ENCODE results near the gene TINAGL1. TPM values are rescaled to one million over a fixed set of nuclear protein-coding genes. Genes with fewer than 3 reads are reported as not detected.

Gene TINAGL1
- total RNA-seq, 4 donors from 2014 or later: 139 to 354 (median 244) TPM

DNA sequence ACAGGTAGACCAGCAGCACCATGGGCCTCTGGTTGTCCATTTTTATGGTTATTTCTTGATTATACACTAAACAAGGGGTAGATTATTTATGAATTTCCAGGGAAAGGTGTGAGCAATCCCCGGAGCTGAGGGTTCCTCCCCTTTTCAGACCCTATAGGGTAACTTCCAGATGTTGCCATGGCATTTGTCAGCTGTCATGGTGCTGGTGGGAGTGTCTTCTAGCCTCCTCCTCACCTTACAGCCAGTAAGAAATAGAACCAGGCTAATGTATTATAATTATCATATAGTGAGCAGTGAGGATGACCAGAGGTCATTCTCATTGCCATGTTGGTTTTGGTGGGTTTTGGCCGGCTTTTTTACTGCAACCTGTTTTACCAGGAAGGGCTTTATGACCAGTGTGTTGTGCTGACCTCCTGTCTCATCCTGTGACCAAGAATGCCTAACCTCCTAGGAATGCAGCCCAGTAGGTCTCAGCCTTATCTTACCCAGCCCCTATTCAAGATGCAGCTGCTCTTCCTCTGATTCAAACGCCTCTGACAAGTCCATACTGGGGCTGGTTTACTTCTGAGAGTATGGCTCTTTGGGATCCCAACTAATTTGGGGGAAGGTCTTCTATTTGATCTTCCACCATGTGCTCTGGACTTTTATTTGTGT lies 13.5 kb upstream of the TINAGL1 start:
- peak; percentile 55 for DNase-seq (ENCODE audit: extremely low spot score)
- Histone ChIP-seq H3K36me3 (no peaks in the 10 kb centered on the region), H3K4me1 (peaks cover 6 to 12% (median 11%) of the 10 kb centered on the region in 4 donors), H3K27ac (replicated peaks in 1 of 4) (no peak overlapping the region), H3K9me3 (peaks cover 0 to 7% (median 0%) of the 10 kb centered on the region in 4 donors), H3K27me3 (peaks cover 0 to 29% (median 0%) of the 10 kb centered on the region in 4 donors), H3K4me3 (no peak overlapping the region)
- whole genome bisulfite sequencing: 36% methylated on average over 3 of the region's 3 CpGs
- intact Hi-C loops (cut with DNase I): loop anchor here (1.0 to 10.0 kb wide), 3 partner anchors 31 to 224 kb away; partner anchors contain the start of gene COL16A1
- TF ChIP-seq POLR2A (IDR thresholded peaks at IDR 0.05; ENCODE audit: low read depth) (no peak), EP300 (IDR thresholded peaks at IDR 0.05) (no peak), POLR2AphosphoS5 (IDR thresholded peaks at IDR 0.05) (no peak)
- TF ChIP-seq, protein P1, sequence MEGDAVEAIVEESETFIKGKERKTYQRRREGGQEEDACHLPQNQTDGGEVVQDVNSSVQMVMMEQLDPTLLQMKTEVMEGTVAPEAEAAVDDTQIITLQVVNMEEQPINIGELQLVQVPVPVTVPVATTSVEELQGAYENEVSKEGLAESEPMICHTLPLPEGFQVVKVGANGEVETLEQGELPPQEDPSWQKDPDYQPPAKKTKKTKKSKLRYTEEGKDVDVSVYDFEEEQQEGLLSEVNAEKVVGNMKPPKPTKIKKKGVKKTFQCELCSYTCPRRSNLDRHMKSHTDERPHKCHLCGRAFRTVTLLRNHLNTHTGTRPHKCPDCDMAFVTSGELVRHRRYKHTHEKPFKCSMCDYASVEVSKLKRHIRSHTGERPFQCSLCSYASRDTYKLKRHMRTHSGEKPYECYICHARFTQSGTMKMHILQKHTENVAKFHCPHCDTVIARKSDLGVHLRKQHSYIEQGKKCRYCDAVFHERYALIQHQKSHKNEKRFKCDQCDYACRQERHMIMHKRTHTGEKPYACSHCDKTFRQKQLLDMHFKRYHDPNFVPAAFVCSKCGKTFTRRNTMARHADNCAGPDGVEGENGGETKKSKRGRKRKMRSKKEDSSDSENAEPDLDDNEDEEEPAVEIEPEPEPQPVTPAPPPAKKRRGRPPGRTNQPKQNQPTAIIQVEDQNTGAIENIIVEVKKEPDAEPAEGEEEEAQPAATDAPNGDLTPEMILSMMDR (IDR thresholded peaks at IDR 0.05): no peak

DNA sequence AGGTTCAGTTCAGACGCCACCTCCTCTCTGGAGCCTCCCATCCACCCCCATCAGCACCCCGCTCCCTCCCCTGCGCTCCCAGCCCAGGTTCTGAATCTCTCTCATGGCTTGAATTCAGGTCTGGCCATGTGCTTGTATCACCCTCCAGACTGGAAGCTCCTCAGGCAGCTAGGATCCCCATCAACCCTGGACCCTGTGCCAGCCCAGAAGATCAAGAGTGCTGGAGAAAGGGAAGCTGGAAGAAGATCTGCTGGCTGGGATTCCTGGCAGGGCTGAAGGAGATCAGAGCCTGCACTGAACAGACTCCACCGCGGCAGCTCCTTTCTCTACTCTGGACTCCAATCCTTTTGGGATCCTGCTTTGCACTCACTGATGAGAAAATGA lies 11.7 kb upstream of the TINAGL1 start:
- 53% methylated on average over 5 of the region's 5 CpGs for WGBS
- Histone ChIP-seq H3K9me3 (peaks cover 0 to 7% (median 0%) of the 10 kb centered on the region in 4 donors), H3K27ac (replicated peaks in 1 of 4) (no peak overlapping the region)

GRCh38 chr1:31567956-31568570 lies 8.3 kb upstream of the TINAGL1 start:
- Histone ChIP-seq H3K36me3 (no peaks in the 10 kb centered on the region), H3K27ac (replicated peaks in 1 of 4) (no peak overlapping the region), H3K4me1 (peaks cover 19% of the 10 kb centered on the region in 4 donors), H3K27me3 (no peaks in the 10 kb centered on the region), H3K4me3 (no peak overlapping the region), H3K9me3 (no peaks in the 10 kb centered on the region)
- no peak for TF ChIP-seq POLR2AphosphoS5 (IDR thresholded peaks at IDR 0.05)
- TF ChIP-seq, protein P1 (IDR thresholded peaks at IDR 0.05): no peak
- TF ChIP-seq EP300 (IDR thresholded peaks at IDR 0.05): no peak
- TF ChIP-seq POLR2A (IDR thresholded peaks at IDR 0.05; ENCODE audit: low read depth): no peak
- 80% methylated on average over 10 of the region's 10 CpGs for WGBS
- no peak for DNase-seq (ENCODE audit: extremely low spot score)
- intact Hi-C loops (cut with DNase I): loop anchor here (10.0 kb wide), 1 partner anchor 137 kb away; the partner anchor contains the start of gene COL16A1

More for the DNA sequence above, 11.7 kb upstream of the TINAGL1 start:
- H3K4me3 ChIP-seq: no peak overlapping the region
- H3K36me3 ChIP-seq: no peaks in the 10 kb centered on the region
- peaks cover 10 to 12% (median 11%) of the 10 kb centered on the region in 4 donors for H3K4me1 ChIP-seq
- DNase-seq (ENCODE audit: extremely low spot score): peak; percentile 37
- H3K27me3 ChIP-seq: peaks cover 0 to 24% (median 0%) of the 10 kb centered on the region in 4 donors
- intact Hi-C loops (cut with DNase I): loop anchor here (5.0 to 10.0 kb wide), 2 partner anchors 140 to 223 kb away; partner anchors contain the start of gene COL16A1
- TF ChIP-seq POLR2A (IDR thresholded peaks at IDR 0.05; ENCODE audit: low read depth): no peak
- no peak for TF ChIP-seq EP300 (IDR thresholded peaks at IDR 0.05)
- TF ChIP-seq, protein P1 (IDR thresholded peaks at IDR 0.05): no peak
- no peak for TF ChIP-seq POLR2AphosphoS5 (IDR thresholded peaks at IDR 0.05)

- Histone ChIP-seq H3K9me3 (no peaks in the 10 kb centered on the region), H3K4me3 (no peak overlapping the region), H3K27me3 (no peaks in the 10 kb centered on the region), H3K4me1 (peaks cover 26 to 29% (median 27%) of the 10 kb centered on the region in 4 donors), H3K36me3 (no peaks in the 10 kb centered on the region), H3K27ac (replicated peaks in 1 of 4) (no peak overlapping the region)
- no peak for TF ChIP-seq EP300 (IDR thresholded peaks at IDR 0.05)
- intact Hi-C loops (cut with DNase I): loop anchor here (10.0 kb wide), 1 partner anchor 136 kb away; the partner anchor contains the start of gene COL16A1
- 86% methylated on average over 10 of the region's 11 CpGs for WGBS
- DNase-seq (ENCODE audit: extremely low spot score): no peak
These were observed 7.3 kb upstream of the TINAGL1 start for GRCh38 chr1:31568895-31569595.

All from esophagus muscularis mucosa (tissue), 4 donors.